Measurements from ENCODE around the gene ANXA9.

ANXA9 gene

GRCh38 chr1:150981805-150982712, at the start of gene ANXA9:
TSS of gene ANXA9 (plus strand) at chr1:150982292. CDS start at chr1:150983106, 814 bp downstream.
- no peak for TF ChIP-seq CTCF (IDR thresholded peaks at IDR 0.05; ENCODE audit: insufficient read depth, low read depth, low read length, missing control alignments)
- no peak for DNase-seq (ENCODE audit: low read depth)

GRCh38 chr1:150944856-150945255, 37.2 kb upstream of the ANXA9 start:
- TF ChIP-seq CTCF (IDR thresholded peaks at IDR 0.05; ENCODE audit: insufficient read depth, low read depth, low read length, missing control alignments) = no peak
- no peak for DNase-seq (ENCODE audit: low read depth)
- H3K4me3 ChIP-seq (ENCODE audit: low read depth, low read length) = no peak overlapping the region

More at GRCh38 chr1:150981805-150982712, at the start of gene ANXA9:
- H3K4me3 ChIP-seq (ENCODE audit: low read depth, low read length) = no peak within 1 kb of the TSS

GRCh38 chr1:150954708-150955107, 27.4 kb upstream of the ANXA9 start:
- no peak for DNase-seq (ENCODE audit: low read depth)
- H3K4me3 ChIP-seq (ENCODE audit: low read depth, low read length) = no peak overlapping the region
- TF ChIP-seq CTCF (IDR thresholded peaks at IDR 0.05; ENCODE audit: insufficient read depth, low read depth, low read length, missing control alignments) = no peak

GRCh38 chr1:150955280-150955679, 26.8 kb upstream of the ANXA9 start:
- no peak for DNase-seq (ENCODE audit: low read depth)
- no peak for TF ChIP-seq CTCF (IDR thresholded peaks at IDR 0.05; ENCODE audit: insufficient read depth, low read depth, low read length, missing control alignments)
- H3K4me3 ChIP-seq (ENCODE audit: low read depth, low read length) = no peak overlapping the region

GRCh38 chr1:150957666-150958065, 24.4 kb upstream of the ANXA9 start:
- H3K4me3 ChIP-seq (ENCODE audit: low read depth, low read length) = no peak overlapping the region
- no peak for TF ChIP-seq CTCF (IDR thresholded peaks at IDR 0.05; ENCODE audit: insufficient read depth, low read depth, low read length, missing control alignments)
- DNase-seq (ENCODE audit: low read depth) = no peak

GRCh38 chr1:150960646-150961045, 21.4 kb upstream of the ANXA9 start:
- no peak for DNase-seq (ENCODE audit: low read depth)
- no peak for TF ChIP-seq CTCF (IDR thresholded peaks at IDR 0.05; ENCODE audit: insufficient read depth, low read depth, low read length, missing control alignments)
- H3K4me3 ChIP-seq (ENCODE audit: low read depth, low read length) = no peak overlapping the region
